Endothelial cell of hepatic sinusoid (primary cell): Measurements from ENCODE around the gene BIN2.
"Not testable (repeated sequence)": the region's sequence is repeated elsewhere in the genome, so short reads cannot be mapped to it uniquely, and the experiment has no call there.

ENCODE experiments used
- in situ Hi-C: cut with HindIII; loops from 2 replicates; pipeline ENCODE4 v1.10.0; 2017; ENCODE audit warnings: low sequenced_read_pairs

BIN2 gene

GRCh38 chr12:51318846-51319599 is 5.0 kb downstream of the BIN2 start:
- in situ Hi-C loops, result no loop called here

- in situ Hi-C loops, result not testable (repeated sequence)
Observed at GRCh38 chr12:51318057-51318806, 5.7 kb downstream of the BIN2 start.

- in situ Hi-C loops, result no loop called here
Observed at GRCh38 chr12:51311389-51311788, 12.6 kb downstream of the BIN2 start.

- in situ Hi-C loops, result no loop called here
Observed at GRCh38 chr12:51307655-51308593, 16.1 kb downstream of the BIN2 start.

- in situ Hi-C loops, result no loop called here
Observed at GRCh38 chr12:51306507-51306906, 17.5 kb downstream of the BIN2 start.

GRCh38 chr12:51300768-51301167 is 23.2 kb downstream of the BIN2 start:
- in situ Hi-C loops, result not testable (repeated sequence)

- in situ Hi-C loops, result no loop called here
Observed at GRCh38 chr12:51295651-51296050, 28.3 kb downstream of the BIN2 start.

- in situ Hi-C loops, result not testable (repeated sequence)
Observed at GRCh38 chr12:51294097-51294496, 29.9 kb downstream of the BIN2 start.

- in situ Hi-C loops, result no loop called here
Observed at GRCh38 chr12:51293696-51294095, 30.3 kb downstream of the BIN2 start.

GRCh38 chr12:51291603-51292513 is 32.1 kb downstream of the BIN2 start:
- in situ Hi-C loops, result not testable (repeated sequence)

- in situ Hi-C loops, result no loop called here
Observed at GRCh38 chr12:51285843-51286242, 38.1 kb downstream of the BIN2 start.

- in situ Hi-C loops, result no loop called here
Observed at GRCh38 chr12:51281202-51281924, 42.6 kb downstream of the BIN2 start.

- in situ Hi-C loops, result no loop called here
Observed at GRCh38 chr12:51275088-51275487, 48.9 kb downstream of the BIN2 start.

GRCh38 chr12:51272810-51273209 is 51.2 kb downstream of the BIN2 start:
- in situ Hi-C loops, result not testable (repeated sequence)

- in situ Hi-C loops, result no loop called here
Observed at GRCh38 chr12:51270951-51271518, 52.9 kb downstream of the BIN2 start.

GRCh38 chr12:51270067-51270950 is 53.7 kb downstream of the BIN2 start, which contains the start of gene SMAGP:
Gene SMAGP (minus strand): TSS chr12:51270415. CDS start chr12:51269278, 1,137 bp downstream.
- in situ Hi-C loops, result no loop called here

GRCh38 chr12:51269174-51270066 is 54.6 kb downstream of the BIN2 start:
- in situ Hi-C loops, result loop anchor here (5.0 kb wide), 1 partner anchor 73 kb away; no protein-coding TSS in a partner anchor
